Pericardium fibroblast (primary cell): ENCODE measurements around the gene OR2J2. TPM values are rescaled to one million over a fixed set of nuclear protein-coding genes. Genes with fewer than 3 reads are reported as not detected.

Experiments used
- total RNA-seq: library from RNA; depleted of rRNA; stranded (reverse); fragments of >200 nt; gene quantifications from 2 replicates; pipeline ENCODE4 v1.2.3, GENCODE V29; 2015

Gene OR2J2
- total RNA-seq = not detected in 2 replicates

DNA sequence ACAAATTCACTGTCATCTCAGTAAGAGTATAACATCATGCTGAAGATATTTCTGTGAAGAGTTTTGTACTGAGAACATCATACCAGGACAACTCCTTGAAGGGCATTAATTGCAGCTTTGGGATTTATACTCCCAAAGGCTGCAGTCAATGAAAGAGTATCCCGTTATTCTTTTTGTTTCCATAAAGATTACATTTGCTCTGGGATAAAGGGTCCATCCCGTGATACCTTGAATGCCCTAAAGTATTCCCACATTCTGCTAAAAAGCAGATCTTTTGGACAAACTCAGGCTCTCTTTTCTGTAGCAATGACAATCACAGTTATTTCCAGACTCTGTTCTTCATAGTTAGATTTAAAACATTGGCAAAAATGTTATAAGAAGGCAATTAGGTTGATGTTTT is at the start of gene OR2J2:
OR2J2 (plus strand) TSS at position 301 of the 400 bp plus-strand sequence. CDS start 2,729 bp downstream, outside the sequence.

Other genes starting within 250 kb of the OR2J2 start
- gene TRIM27, start 246.9 kb upstream of the OR2J2 start, total RNA-seq = 55.2 and 69.5 TPM in 2 replicates
- 0.26 and 1.8 TPM in 2 replicates for gene ZNF311, start 165.6 kb upstream of the OR2J2 start, total RNA-seq
- gene OR2W1, start 125.7 kb upstream of the OR2J2 start, total RNA-seq = not detected in 2 replicates
- gene OR2B3, start 83.6 kb upstream of the OR2J2 start, total RNA-seq = not detected in 2 replicates
- gene OR2J1, start 71.4 kb upstream of the OR2J2 start, total RNA-seq = not detected in 2 replicates
- gene OR2J3, start 62.8 kb upstream of the OR2J2 start, total RNA-seq = not detected in 2 replicates
- gene OR14J1, start 130.8 kb downstream of the OR2J2 start, total RNA-seq = not detected in 2 replicates
- not detected in 2 replicates for gene OR5V1, start 198.0 kb downstream of the OR2J2 start, total RNA-seq
- gene OR12D3, start 204.4 kb downstream of the OR2J2 start, total RNA-seq = not detected in 2 replicates
- gene OR12D2, start 224.7 kb downstream of the OR2J2 start, total RNA-seq = not detected in 2 replicates
- gene OR12D1, start 244.0 kb downstream of the OR2J2 start, total RNA-seq = not detected in 2 replicates